PC-3 (cell line): ENCODE data around the gene BOLA2B.

Source experiments
- EZH2phosphoT487 ChIP-seq: fragments of 300-600 bp; sonication (generic); IDR thresholded peaks from 2 replicates; pipeline ENCODE4 v1.6.1; 2018; ENCODE audit warnings: mild to moderate bottlenecking, antibody characterized with exemption, low read length, borderline replicate concordance
- TF ChIP-seq, protein P1 (sequence below): fragments of 300-600 bp; sonication (generic); conservative IDR thresholded peaks from 2 replicates; pipeline ENCODE4 v1.5.1; 2017; ENCODE audit warnings: antibody characterized with exemption, low read depth, mild to moderate bottlenecking, low read length

DNA sequence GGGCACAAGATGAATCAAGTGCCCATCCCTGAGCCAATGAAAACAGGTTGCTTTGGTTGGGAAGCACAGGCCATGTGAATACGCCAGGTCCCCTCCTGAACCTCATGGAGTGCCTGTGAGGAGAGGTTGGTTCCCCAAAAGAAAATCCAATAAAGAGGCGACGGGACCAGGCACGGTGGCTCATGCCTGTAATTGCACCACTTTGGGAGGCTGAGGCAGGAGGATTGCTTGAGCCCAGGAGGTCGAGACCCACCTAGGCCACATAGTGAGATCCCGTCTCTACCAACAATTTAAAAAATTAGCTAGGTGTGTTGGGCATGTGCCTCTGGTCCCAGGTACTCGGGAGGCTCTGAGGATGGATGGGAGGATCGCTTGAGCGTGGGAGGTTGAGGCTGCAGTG lies 13.5 kb downstream of the BOLA2B start:
- TF ChIP-seq, protein P1, sequence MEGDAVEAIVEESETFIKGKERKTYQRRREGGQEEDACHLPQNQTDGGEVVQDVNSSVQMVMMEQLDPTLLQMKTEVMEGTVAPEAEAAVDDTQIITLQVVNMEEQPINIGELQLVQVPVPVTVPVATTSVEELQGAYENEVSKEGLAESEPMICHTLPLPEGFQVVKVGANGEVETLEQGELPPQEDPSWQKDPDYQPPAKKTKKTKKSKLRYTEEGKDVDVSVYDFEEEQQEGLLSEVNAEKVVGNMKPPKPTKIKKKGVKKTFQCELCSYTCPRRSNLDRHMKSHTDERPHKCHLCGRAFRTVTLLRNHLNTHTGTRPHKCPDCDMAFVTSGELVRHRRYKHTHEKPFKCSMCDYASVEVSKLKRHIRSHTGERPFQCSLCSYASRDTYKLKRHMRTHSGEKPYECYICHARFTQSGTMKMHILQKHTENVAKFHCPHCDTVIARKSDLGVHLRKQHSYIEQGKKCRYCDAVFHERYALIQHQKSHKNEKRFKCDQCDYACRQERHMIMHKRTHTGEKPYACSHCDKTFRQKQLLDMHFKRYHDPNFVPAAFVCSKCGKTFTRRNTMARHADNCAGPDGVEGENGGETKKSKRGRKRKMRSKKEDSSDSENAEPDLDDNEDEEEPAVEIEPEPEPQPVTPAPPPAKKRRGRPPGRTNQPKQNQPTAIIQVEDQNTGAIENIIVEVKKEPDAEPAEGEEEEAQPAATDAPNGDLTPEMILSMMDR: no peak
- TF ChIP-seq EZH2phosphoT487: no peak
